ENCODE data around the gene VSIR. TPM values are rescaled to one million over a fixed set of nuclear protein-coding genes. Genes with fewer than 3 reads are reported as not detected.

The VSIR gene
- total and polyA plus RNA-seq, 3 donors from 2014 or later = 26.1 to 54.6 (median 54.4) TPM

- 93 to 100% methylated on average over 1 to 18 of the region's 18 CpGs for WGBS, 2 donors
- TF ChIP-seq CTCF (IDR thresholded peaks at IDR 0.05) (no peak), POLR2A (IDR thresholded peaks at IDR 0.05) (no peak)
- no peaks in the 10 kb centered on the region for H3K9me3 ChIP-seq
- H3K27me3 ChIP-seq = no peaks in the 10 kb centered on the region
- no peak for DNase-seq
- no peaks in the 10 kb centered on the region for H3K36me3 ChIP-seq (ENCODE audit: low read depth, missing control alignments)
- intact Hi-C loops (cut with DNase I; ENCODE audit: low total_unique reads) = no loop called here
- H3K4me3 ChIP-seq = no peak overlapping the region
- H3K4me1 ChIP-seq = no peaks in the 10 kb centered on the region
- no peak overlapping the region for H3K27ac ChIP-seq
Observed at GRCh38 chr10:71704816-71705215, 68.5 kb downstream of the VSIR start.

GRCh38 chr10:71703577-71703976, 69.7 kb downstream of the VSIR start:
- 80 to 92% methylated on average over 9 to 11 of the region's 11 CpGs for WGBS, 2 donors
- no peak for TF ChIP-seq CTCF (IDR thresholded peaks at IDR 0.05)
- TF ChIP-seq POLR2A (IDR thresholded peaks at IDR 0.05) = no peak
- intact Hi-C loops (cut with DNase I; ENCODE audit: low total_unique reads) = no loop called here

GRCh38 chr10:71701496-71702132, 71.7 kb downstream of the VSIR start:
- H3K27ac ChIP-seq = no peak overlapping the region
- no peaks in the 10 kb centered on the region for H3K27me3 ChIP-seq
- 83 to 93% methylated on average over 11 of the region's 11 CpGs for WGBS, 2 donors
- H3K4me1 ChIP-seq = no peaks in the 10 kb centered on the region
- no peaks in the 10 kb centered on the region for H3K9me3 ChIP-seq
- intact Hi-C loops (cut with DNase I; ENCODE audit: low total_unique reads) = no loop called here
- TF ChIP-seq CTCF (IDR thresholded peaks at IDR 0.05) = no peak
- no peak for TF ChIP-seq POLR2A (IDR thresholded peaks at IDR 0.05)
- no peaks in the 10 kb centered on the region for H3K36me3 ChIP-seq (ENCODE audit: low read depth, missing control alignments)
- no peak for DNase-seq
- H3K4me3 ChIP-seq = no peak overlapping the region

More at GRCh38 chr10:71703577-71703976, 69.7 kb downstream of the VSIR start:
- H3K27ac ChIP-seq = no peak overlapping the region
- no peaks in the 10 kb centered on the region for H3K27me3 ChIP-seq
- no peaks in the 10 kb centered on the region for H3K36me3 ChIP-seq (ENCODE audit: low read depth, missing control alignments)
- H3K9me3 ChIP-seq = no peaks in the 10 kb centered on the region
- H3K4me3 ChIP-seq = no peak overlapping the region
- DNase-seq = no peak
- no peaks in the 10 kb centered on the region for H3K4me1 ChIP-seq

GRCh38 chr10:71700731-71701368, 72.5 kb downstream of the VSIR start:
- DNase-seq = no peak
- Histone ChIP-seq H3K4me1 (no peaks in the 10 kb centered on the region), H3K27me3 (no peaks in the 10 kb centered on the region), H3K36me3 (ENCODE audit: low read depth, missing control alignments) (no peaks in the 10 kb centered on the region), H3K27ac (no peak overlapping the region), H3K4me3 (no peak overlapping the region), H3K9me3 (no peaks in the 10 kb centered on the region)
- TF ChIP-seq CTCF (IDR thresholded peaks at IDR 0.05) (no peak), POLR2A (IDR thresholded peaks at IDR 0.05) (no peak)
- intact Hi-C loops (cut with DNase I; ENCODE audit: low total_unique reads) = no loop called here
- WGBS, 2 donors = 91 to 94% methylated on average over 7 to 11 of the region's 11 CpGs

- 93 to 95% methylated on average over 5 of the region's 5 CpGs for WGBS, 2 donors
- DNase-seq = no peak
- H3K4me3 ChIP-seq = no peak overlapping the region
- H3K9me3 ChIP-seq = no peaks in the 10 kb centered on the region
- no peaks in the 10 kb centered on the region for H3K4me1 ChIP-seq
- H3K36me3 ChIP-seq (ENCODE audit: low read depth, missing control alignments) = no peaks in the 10 kb centered on the region
- H3K27ac ChIP-seq = no peak overlapping the region
- intact Hi-C loops (cut with DNase I; ENCODE audit: low total_unique reads) = no loop called here
- no peaks in the 10 kb centered on the region for H3K27me3 ChIP-seq
- no peak for TF ChIP-seq CTCF (IDR thresholded peaks at IDR 0.05)
- TF ChIP-seq POLR2A (IDR thresholded peaks at IDR 0.05) = no peak
Observed at GRCh38 chr10:71698737-71699136, 74.6 kb downstream of the VSIR start.

Data from testis (tissue), 3 donors.